CD4-positive, alpha-beta T cell (primary cell): ENCODE data around the gene LCNL1. TPM values are rescaled to one million over a fixed set of nuclear protein-coding genes. Genes with fewer than 3 reads are reported as not detected.

ENCODE experiments used
- ATAC-seq: fragments of 200-7000 bp; cut with Tn5 transposase; one replicate; pipeline ENCODE4 v1.10.0; 2022; ENCODE audit warnings: mild to moderate bottlenecking; ENCODE audit not compliant: poor library complexity
- CTCF ChIA-PET: fragments of 350-600 bp; sonication (Branson Sonifier 250); formaldehyde crosslinking; loops from one replicate; lab custom pipeline; 2021; ENCODE audit warnings: antibody characterized with exemption, inconsistent platforms; lab: Charles Lee
- POLR2A ChIA-PET: fragments of 350-600 bp; sonication (Branson Sonifier 250); formaldehyde crosslinking; loops from one replicate; lab custom pipeline; 2021; ENCODE audit warnings: antibody characterized with exemption, inconsistent platforms; lab: Charles Lee
- DNase-seq, 14 experiments: peaks; one replicate each; pipeline ENCODE4 v3.0.0-alpha.2; 2013 to 2020; ENCODE audit warnings: mixed read lengths in 2 of 14
- H3K27ac ChIP-seq, 2 donors: one replicate each; pipeline versions ENCODE4 v1.5.1 to v1.7.0; 2013; ENCODE audit warnings: low read length in 2 of 2, low read depth in 1 of 2, mild to moderate bottlenecking in 1 of 2
- H3K27me3 ChIP-seq, 2 experiments: 1 replicate in 1 of 2; 2 replicates in 1 of 2; pipeline versions ENCODE4 v1.6.1 to v1.7.0; 2013; ENCODE audit warnings: low read length in 2 of 2, control low read depth in 1 of 2, mild to moderate bottlenecking in 1 of 2, moderate library complexity in 1 of 2; ENCODE audit not compliant: insufficient read depth in 2 of 2, control insufficient read depth in 1 of 2
- H3K36me3 ChIP-seq: one replicate; pipeline ENCODE4 v1.6.1; 2013; ENCODE audit warnings: low read length, control low read depth; ENCODE audit not compliant: insufficient read depth
- H3K4me1 ChIP-seq: one replicate; pipeline ENCODE4 v1.6.1; 2013; ENCODE audit warnings: low read length, control low read depth; ENCODE audit not compliant: insufficient read depth
- H3K4me3 ChIP-seq: one replicate; pipeline ENCODE4 v1.5.1; 2013; ENCODE audit warnings: mild to moderate bottlenecking, low read length, moderate library complexity
- H3K9me3 ChIP-seq, 2 experiments: 1 replicate in 1 of 2; 2 replicates in 1 of 2; pipeline versions ENCODE4 v1.6.1 to v1.7.0; 2013; ENCODE audit warnings: low read length in 2 of 2, mild to moderate bottlenecking in 2 of 2, control low read depth in 1 of 2, moderate library complexity in 1 of 2; ENCODE audit not compliant: control insufficient read depth in 1 of 2, insufficient read depth in 1 of 2
- H3K27ac Mint-ChIP-seq: one replicate; pipeline ENCODE4 v1.8.0; 2020; ENCODE audit warnings: mixed read lengths
- H3K27me3 Mint-ChIP-seq: one replicate; pipeline ENCODE4 v1.8.0; 2021; ENCODE audit warnings: mixed read lengths
- H3K36me3 Mint-ChIP-seq: one replicate; pipeline ENCODE4 v1.8.0; 2021; ENCODE audit warnings: low read depth, mixed read lengths
- H3K4me1 Mint-ChIP-seq: one replicate; pipeline ENCODE4 v1.8.0; 2021; ENCODE audit warnings: low read depth, mixed read lengths
- H3K4me3 Mint-ChIP-seq: one replicate; pipeline ENCODE4 v1.8.0; 2020; ENCODE audit warnings: mild to moderate bottlenecking, mixed read lengths
- H3K9me3 Mint-ChIP-seq: one replicate; pipeline ENCODE4 v1.8.0; 2020; ENCODE audit warnings: mixed read lengths
- CTCF ChIP-seq: fragments of 200-600 bp; IDR thresholded peaks from one replicate; pipeline ENCODE4 v1.8.0; 2022; ENCODE audit warnings: antibody characterized with exemption, mild to moderate bottlenecking
- intact Hi-C, 2 experiments: fragments of 100-400 bp; cut with DNase I in 1 of 2; cut with micrococcal nuclease in 1 of 2; formaldehyde crosslinking; loops; one replicate each; pipeline versions ENCODE4 v1.15.1 to v1.9.0; 2023 to 2025; cut with DNase I, micrococcal nuclease
- total RNA-seq, 174 experiments: library from RNA in 2 of 174; stranded (reverse) in 2 of 174; gene quantifications; one replicate each; pipeline ENCODE4 v1.2.3 and lab custom pipeline; 2021 to 2026

Gene LCNL1
- total RNA-seq, 2 experiments from 2014 or later = 0.93 to 1.0 TPM

GRCh38 chr9:136939996-136940525 is 42.7 kb upstream of the LCNL1 start:
- intact Hi-C loops = loop anchor here (5.0 to 10.0 kb wide), 2 partner anchors 73 to 95 kb away; partner anchors contain the start of genes AJM1 (in 1 of the 2), EDF1 (in 1 of the 2) and PHPT1 (in 1 of the 2)
- H3K9me3 ChIP-seq = peaks cover 0 to 11% of the 10 kb centered on the region in 2 experiments
- TF ChIP-seq CTCF = no peak
- Mint-ChIP-seq H3K27me3 (no peaks in the 10 kb centered on the region), H3K9me3 (no peaks in the 10 kb centered on the region), H3K4me3 (no peak overlapping the region), H3K27ac (no peak overlapping the region), H3K4me1 (peaks cover 5% of the 10 kb centered on the region), H3K36me3 (peaks cover 25% of the 10 kb centered on the region)
- no peaks in the 10 kb centered on the region for H3K27me3 ChIP-seq
- H3K27ac ChIP-seq = no peak overlapping the region
- DNase-seq (no peak), ATAC-seq (no peak)
- H3K4me3 ChIP-seq = no peak overlapping the region
- H3K4me1 ChIP-seq = peaks cover 24% of the 10 kb centered on the region
- CTCF ChIA-PET = no interaction called here
- POLR2A ChIA-PET = no interaction called here
- H3K36me3 ChIP-seq = peaks cover 34% of the 10 kb centered on the region

GRCh38 chr9:136940526-136941230 is 42.1 kb upstream of the LCNL1 start:
- Histone ChIP-seq H3K9me3 (peaks cover 0 to 11% of the 10 kb centered on the region in 2 experiments), H3K4me3 (no peak overlapping the region), H3K27me3 (no peaks in the 10 kb centered on the region), H3K4me1 (peaks cover 30% of the 10 kb centered on the region), H3K27ac (no peak overlapping the region), H3K36me3 (peaks cover 34% of the 10 kb centered on the region)
- H3K27ac Mint-ChIP-seq = no peak overlapping the region
- no peak for TF ChIP-seq CTCF
- ChIA-PET POLR2A (no interaction called here), CTCF (no interaction called here)
- intact Hi-C loops = loop anchor here (5.0 to 10.0 kb wide), 2 partner anchors 73 to 96 kb away; partner anchors contain the start of genes AJM1 (in 1 of the 2), EDF1 (in 1 of the 2) and PHPT1 (in 1 of the 2)
- H3K27me3 Mint-ChIP-seq = no peaks in the 10 kb centered on the region
- no peak overlapping the region for H3K4me3 Mint-ChIP-seq
- peaks cover 25% of the 10 kb centered on the region for H3K36me3 Mint-ChIP-seq
- DNase-seq = no peak
- peaks cover 5% of the 10 kb centered on the region for H3K4me1 Mint-ChIP-seq
- no peaks in the 10 kb centered on the region for H3K9me3 Mint-ChIP-seq
- ATAC-seq = no peak

GRCh38 chr9:136941231-136942111 is 41.3 kb upstream of the LCNL1 start:
- Histone ChIP-seq H3K27ac (no peak overlapping the region), H3K27me3 (no peaks in the 10 kb centered on the region), H3K9me3 (peaks cover 0 to 11% of the 10 kb centered on the region in 2 experiments), H3K4me3 (no peak overlapping the region), H3K36me3 (peaks cover 34% of the 10 kb centered on the region), H3K4me1 (peaks cover 33% of the 10 kb centered on the region)
- peaks cover 5% of the 10 kb centered on the region for H3K4me1 Mint-ChIP-seq
- intact Hi-C loops = loop anchor here (5.0 to 10.0 kb wide), 2 partner anchors 74 to 97 kb away; partner anchors contain the start of genes AJM1 (in 1 of the 2), EDF1 (in 1 of the 2) and PHPT1 (in 1 of the 2)
- ChIA-PET POLR2A (no interaction called here), CTCF (no interaction called here)
- H3K27ac Mint-ChIP-seq = no peak overlapping the region
- H3K27me3 Mint-ChIP-seq = no peaks in the 10 kb centered on the region
- no peak overlapping the region for H3K4me3 Mint-ChIP-seq
- peaks cover 25% of the 10 kb centered on the region for H3K36me3 Mint-ChIP-seq
- H3K9me3 Mint-ChIP-seq = no peaks in the 10 kb centered on the region
- ATAC-seq = no peak
- TF ChIP-seq CTCF = no peak
- no peak for DNase-seq
